MCF 10A (cell line): ENCODE results near the gene CORO1C. TPM values are rescaled to one million over a fixed set of nuclear protein-coding genes. Genes with fewer than 3 reads are reported as not detected.
"Not testable (repeated sequence)": the region's sequence is repeated elsewhere in the genome, so short reads cannot be mapped to it uniquely, and the experiment has no call there.

ENCODE experiments used
- BruUV-seq: library from RNA; stranded (reverse); fragments of 400-500 nt; replicated peaks from 2 replicates; lab custom pipeline; 2021; lab: Mats Ljungman, UMichigan
- CTCF ChIA-PET: fragments of 300-600 bp; sonication (Branson Sonifier 250); formaldehyde crosslinking; extraction: SDS; loops from one replicate; lab custom pipeline; 2021; ENCODE audit warnings: antibody characterized with exemption, inconsistent platforms; lab: Yijun Ruan, JAX
- POLR2A ChIA-PET: fragments of 300-600, 350-650 bp; sonication (Branson Sonifier 250); formaldehyde crosslinking; extraction: SDS; loops from one replicate; lab custom pipeline; 2020; ENCODE audit warnings: antibody characterized with exemption, inconsistent platforms; lab: Yijun Ruan, JAX
- DNase-seq: peaks from one replicate; pipeline ENCODE4 v3.0.0-alpha.2; 2018; ENCODE audit not compliant: unreplicated experiment
- H3K27ac Mint-ChIP-seq: one replicate; pipeline ENCODE4 v1.8.0; 2022; ENCODE audit warnings: mild to moderate bottlenecking, low read depth, mixed read lengths; ENCODE audit not compliant: unreplicated experiment
- H3K27me3 Mint-ChIP-seq: one replicate; pipeline ENCODE4 v1.8.0; 2022; ENCODE audit warnings: mixed read lengths; ENCODE audit not compliant: insufficient read depth, unreplicated experiment
- H3K36me3 Mint-ChIP-seq: one replicate; pipeline ENCODE4 v1.8.0; 2022; ENCODE audit warnings: mild to moderate bottlenecking, moderate library complexity, mixed read lengths; ENCODE audit not compliant: insufficient read depth, unreplicated experiment
- H3K4me1 Mint-ChIP-seq: one replicate; pipeline ENCODE4 v1.8.0; 2022; ENCODE audit warnings: mixed read lengths; ENCODE audit not compliant: insufficient read depth, unreplicated experiment
- H3K4me3 Mint-ChIP-seq: one replicate; pipeline ENCODE4 v1.8.0; 2022; ENCODE audit warnings: mild to moderate bottlenecking, moderate library complexity, mixed read lengths; ENCODE audit not compliant: unreplicated experiment
- H3K9me3 Mint-ChIP-seq: one replicate; pipeline ENCODE4 v1.8.0; 2022; ENCODE audit warnings: mixed read lengths; ENCODE audit not compliant: unreplicated experiment
- CTCF ChIP-seq: fragments of 200-600 bp; IDR thresholded peaks from one replicate; pipeline ENCODE4 v1.8.0; 2022; ENCODE audit warnings: antibody characterized with exemption, mild to moderate bottlenecking; ENCODE audit not compliant: unreplicated experiment
- intact Hi-C: fragments of 100-400 bp; cut with micrococcal nuclease; formaldehyde crosslinking; loops from 2 replicates; pipeline ENCODE4 v1.14.1; 2022
- total RNA-seq: library from RNA; stranded (reverse); gene quantifications from 2 replicates; pipeline ENCODE4 v1.2.3, GENCODE V29; 2022

The CORO1C gene
- total RNA-seq, 1 experiment from 2014 or later, result 130 TPM

GRCh38 chr12:108634341-108634751, 97.0 kb downstream of the CORO1C start:
- no peaks in the 10 kb centered on the region for H3K36me3 Mint-ChIP-seq
- no TSS peak for BruUV-seq
- H3K4me1 Mint-ChIP-seq, result peaks cover 8% of the 10 kb centered on the region
- CTCF ChIA-PET, result interaction anchor here (0.6 to 8.4 kb wide), 2 partner anchors 17 to 606 kb away, joined by 3 to 52 read pairs; no protein-coding TSS in a partner anchor
- no peak for DNase-seq
- no peaks in the 10 kb centered on the region for H3K9me3 Mint-ChIP-seq
- no peak overlapping the region for H3K27ac Mint-ChIP-seq
- H3K27me3 Mint-ChIP-seq, result no peaks in the 10 kb centered on the region
- POLR2A ChIA-PET, result no interaction called here
- intact Hi-C loops, result no loop called here
- H3K4me3 Mint-ChIP-seq, result no peak overlapping the region
- no peak for TF ChIP-seq CTCF

GRCh38 chr12:108633534-108634248, 97.6 kb downstream of the CORO1C start, which contains the start of gene SELPLG:
SELPLG (minus strand) TSS chr12:108633894; CDS start chr12:108624307, 9,587 bp downstream.
- H3K4me1 Mint-ChIP-seq, result peaks cover 8% of the 10 kb centered on the region
- ChIA-PET POLR2A (no interaction called here), CTCF (interaction anchor here (0.6 to 8.4 kb wide), 2 partner anchors 17 to 606 kb away, joined by 3 to 52 read pairs; no protein-coding TSS in a partner anchor)
- H3K27ac Mint-ChIP-seq, result no peak within 1 kb of the TSS
- H3K9me3 Mint-ChIP-seq, result no peaks in the 10 kb centered on the region
- H3K36me3 Mint-ChIP-seq, result no peaks in the 10 kb centered on the region
- no TSS peak for BruUV-seq
- H3K27me3 Mint-ChIP-seq, result no peaks in the 10 kb centered on the region
- intact Hi-C loops, result no loop called here
- H3K4me3 Mint-ChIP-seq, result no peak within 1 kb of the TSS
- DNase-seq, result no peak
- no peak for TF ChIP-seq CTCF

GRCh38 chr12:108633081-108633533, 98.2 kb downstream of the CORO1C start:
- intact Hi-C loops, result no loop called here
- TF ChIP-seq CTCF, result no peak
- DNase-seq, result no peak
- BruUV-seq, result no TSS peak
- H3K9me3 Mint-ChIP-seq, result no peaks in the 10 kb centered on the region
- CTCF ChIA-PET, result interaction anchor here (0.9 kb wide), 1 partner anchor 171 kb away, joined by 4 read pairs; no protein-coding TSS in a partner anchor
- H3K4me3 Mint-ChIP-seq, result no peak overlapping the region
- H3K27me3 Mint-ChIP-seq, result no peaks in the 10 kb centered on the region
- H3K27ac Mint-ChIP-seq, result no peak overlapping the region
- peaks cover 13% of the 10 kb centered on the region for H3K4me1 Mint-ChIP-seq
- no peaks in the 10 kb centered on the region for H3K36me3 Mint-ChIP-seq
- POLR2A ChIA-PET, result interaction anchor here (4.3 kb wide), 1 partner anchor 72 kb away, joined by 29 read pairs; the partner anchor contains the start of genes ISCU and SART3

- H3K4me3 Mint-ChIP-seq, H3K9me3 Mint-ChIP-seq, intact Hi-C loops, H3K27me3 Mint-ChIP-seq, BruUV-seq, DNase-seq, H3K36me3 Mint-ChIP-seq: not testable (repeated sequence)
- CTCF ChIA-PET, result interaction anchor here (0.6 to 6.2 kb wide), 8 partner anchors 13 to 713 kb away, joined by 3 to 64 read pairs (median 3); no protein-coding TSS in a partner anchor
- POLR2A ChIA-PET, result interaction anchor here (0.6 to 4.3 kb wide), 9 partner anchors 12 to 477 kb away, joined by 3 to 29 read pairs (median 4); partner anchors contain the start of genes ISCU and SART3
- H3K4me1 Mint-ChIP-seq, result peaks cover 15% of the 10 kb centered on the region
- H3K27ac Mint-ChIP-seq, result peak overlapping the region; percentile 1
Measured at GRCh38 chr12:108631261-108631660, 100.1 kb downstream of the CORO1C start.
